ENCODE data around the gene RGL3.
"Not testable (repeated sequence)": the region's sequence is repeated elsewhere in the genome, so short reads cannot be mapped to it uniquely, and the experiment has no call there.

The RGL3 gene

DNA sequence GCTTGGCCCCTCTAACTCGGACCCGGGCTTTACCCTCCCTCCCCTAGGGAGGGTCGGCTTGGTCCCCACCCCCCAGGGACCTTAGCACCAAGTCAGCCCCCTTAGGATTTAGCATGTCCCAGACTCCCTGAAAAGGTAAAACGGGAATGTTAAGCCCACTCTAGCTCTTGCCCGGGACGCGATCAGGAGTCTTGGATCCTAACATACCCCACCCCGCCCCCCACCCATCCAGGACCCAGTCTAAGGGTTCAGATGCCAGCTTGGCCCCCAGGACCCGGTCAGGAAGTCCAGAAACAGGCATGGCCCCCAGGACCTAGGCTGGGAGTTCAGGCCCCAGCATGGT is 35.4 kb downstream of the RGL3 start:
- in situ Hi-C loops (cut with HindIII; ENCODE audit: low sequenced_read_pairs): no loop called here

DNA sequence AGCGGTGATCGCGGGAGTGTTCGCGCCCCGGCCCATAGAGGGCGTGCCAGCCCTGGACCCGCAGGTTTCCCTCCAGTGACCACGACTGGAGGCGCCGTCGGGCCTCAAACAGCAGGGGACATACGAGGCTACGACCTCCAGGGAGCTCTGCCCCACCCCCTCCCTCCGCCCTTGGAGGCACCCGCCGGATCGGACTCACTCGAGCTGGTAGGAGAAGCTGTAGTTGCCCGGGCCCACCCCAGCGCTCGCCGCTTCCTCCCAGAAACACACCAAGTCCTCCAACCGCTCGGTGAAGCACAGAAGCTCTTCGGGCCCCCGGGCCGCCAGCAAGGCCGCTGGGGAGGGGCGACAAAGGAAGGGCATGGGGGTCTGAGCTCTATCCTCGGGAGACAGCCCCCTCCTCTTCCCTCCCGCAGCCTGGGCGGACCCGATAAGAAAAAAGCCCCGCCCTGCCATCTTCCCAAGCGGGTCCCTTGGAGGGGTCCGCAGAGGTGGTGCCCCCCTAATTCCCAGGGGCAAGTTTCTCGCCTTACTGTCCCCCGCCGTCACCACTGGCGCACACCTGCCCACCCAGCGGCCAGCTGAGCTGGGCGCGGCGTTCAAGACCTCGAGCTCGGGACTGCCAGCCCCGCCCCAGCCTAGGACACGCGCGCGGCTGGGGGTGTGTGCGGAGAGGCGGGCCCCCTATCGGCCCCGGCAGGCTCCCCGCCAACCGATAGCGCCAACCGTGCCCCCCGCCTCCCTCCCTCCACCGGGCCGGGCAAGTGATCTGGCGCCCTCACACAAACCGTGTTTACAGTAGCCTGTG is 36.0 kb downstream of the RGL3 start:
- in situ Hi-C loops (cut with HindIII; ENCODE audit: low sequenced_read_pairs): no loop called here

DNA sequence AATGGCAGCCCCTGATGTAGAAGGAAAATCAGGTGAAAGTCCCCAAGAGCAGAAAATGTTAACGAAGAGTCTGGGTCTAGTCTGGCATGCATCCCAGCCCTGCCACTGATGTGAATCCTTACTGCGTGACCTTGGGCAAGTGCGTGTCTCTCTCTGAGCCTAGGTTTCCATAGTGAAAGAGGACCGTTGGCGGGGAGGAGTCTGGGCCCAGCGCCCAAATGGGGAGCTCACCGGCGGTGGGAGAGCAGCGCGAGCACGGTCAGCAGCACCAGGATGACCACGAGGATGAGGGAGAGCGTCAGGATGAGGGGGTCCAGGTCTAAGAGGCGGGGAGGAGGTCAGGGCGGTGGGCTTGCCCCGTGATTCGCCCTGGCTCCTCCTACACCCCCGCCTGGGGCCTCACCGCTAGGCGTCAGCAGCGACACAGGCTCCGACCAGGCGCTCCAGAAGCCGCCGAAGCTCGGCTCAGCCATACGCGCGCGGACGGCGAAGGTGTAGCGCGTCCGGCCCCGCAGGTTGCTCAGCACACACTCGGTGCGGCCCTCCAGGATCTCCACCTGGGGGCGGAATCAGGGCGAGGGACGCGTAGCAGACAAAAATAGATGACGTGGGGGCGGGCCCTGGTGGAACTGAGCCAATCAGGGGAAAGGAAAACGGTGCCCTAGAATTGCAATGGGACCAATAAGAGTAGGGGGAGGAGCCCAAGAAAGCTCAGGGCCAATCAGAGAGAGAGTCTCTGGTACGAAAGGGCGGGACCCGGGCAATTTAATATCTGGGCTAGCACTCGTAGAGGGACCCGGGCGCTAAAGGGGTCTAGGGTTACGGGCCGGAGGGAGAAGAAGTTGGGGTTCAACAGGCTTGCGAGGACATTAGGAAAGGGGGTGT is 38.2 kb downstream of the RGL3 start:
- in situ Hi-C loops (cut with HindIII; ENCODE audit: low sequenced_read_pairs): no loop called here

DNA sequence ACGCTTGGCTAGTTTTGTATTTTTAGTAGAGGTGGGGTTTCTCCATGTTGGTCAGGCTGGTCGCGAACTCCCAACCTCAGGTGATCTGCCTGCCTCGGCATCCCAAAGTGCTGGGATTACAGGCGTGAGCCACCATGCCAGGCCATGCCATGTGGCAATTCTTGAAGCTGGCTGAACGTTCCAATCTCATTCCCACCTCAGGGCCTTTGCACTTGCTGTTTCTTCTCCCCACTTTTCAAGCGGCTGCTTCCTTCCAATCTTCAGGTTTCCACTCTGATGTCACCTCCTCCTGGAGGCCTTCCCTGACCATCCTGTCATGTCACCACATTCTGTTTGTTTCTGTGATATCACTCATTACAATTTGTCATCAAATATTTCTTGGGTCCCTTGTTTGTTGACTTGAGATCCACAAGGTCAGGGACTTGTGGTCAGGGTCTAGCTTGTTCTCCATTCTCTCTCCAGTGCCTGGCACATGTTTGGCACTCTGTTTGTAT is 39.2 kb downstream of the RGL3 start:
- in situ Hi-C loops (cut with HindIII; ENCODE audit: low sequenced_read_pairs): no loop called here

DNA sequence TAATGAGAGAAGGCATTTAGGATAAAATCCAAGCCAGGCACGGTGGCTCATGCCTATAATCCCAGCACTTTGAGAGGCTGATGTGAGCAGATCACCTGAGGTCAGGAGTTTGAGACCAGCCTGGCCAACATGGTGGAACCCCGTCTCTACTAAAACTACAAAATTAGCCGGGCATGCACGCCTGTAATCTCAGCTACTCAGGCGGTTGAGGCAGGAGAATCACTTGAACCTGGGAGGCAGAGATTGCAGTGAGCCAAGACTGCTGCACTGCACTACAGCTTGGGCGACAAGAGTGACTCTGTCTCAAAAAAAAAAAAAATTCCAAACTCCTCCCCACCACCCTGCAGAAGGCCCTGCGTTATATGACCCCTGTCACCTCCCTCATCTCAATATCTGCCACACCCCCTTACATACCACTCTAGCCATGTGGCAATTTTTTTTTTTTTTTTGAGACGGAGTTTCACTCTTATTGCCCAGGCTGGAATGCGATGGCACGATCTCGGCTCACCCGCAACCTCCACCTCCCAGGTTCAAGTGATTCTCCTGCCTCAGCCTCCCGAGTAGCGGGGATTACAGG is 39.8 kb downstream of the RGL3 start:
- in situ Hi-C loops (cut with HindIII; ENCODE audit: low sequenced_read_pairs): not testable (repeated sequence)

DNA sequence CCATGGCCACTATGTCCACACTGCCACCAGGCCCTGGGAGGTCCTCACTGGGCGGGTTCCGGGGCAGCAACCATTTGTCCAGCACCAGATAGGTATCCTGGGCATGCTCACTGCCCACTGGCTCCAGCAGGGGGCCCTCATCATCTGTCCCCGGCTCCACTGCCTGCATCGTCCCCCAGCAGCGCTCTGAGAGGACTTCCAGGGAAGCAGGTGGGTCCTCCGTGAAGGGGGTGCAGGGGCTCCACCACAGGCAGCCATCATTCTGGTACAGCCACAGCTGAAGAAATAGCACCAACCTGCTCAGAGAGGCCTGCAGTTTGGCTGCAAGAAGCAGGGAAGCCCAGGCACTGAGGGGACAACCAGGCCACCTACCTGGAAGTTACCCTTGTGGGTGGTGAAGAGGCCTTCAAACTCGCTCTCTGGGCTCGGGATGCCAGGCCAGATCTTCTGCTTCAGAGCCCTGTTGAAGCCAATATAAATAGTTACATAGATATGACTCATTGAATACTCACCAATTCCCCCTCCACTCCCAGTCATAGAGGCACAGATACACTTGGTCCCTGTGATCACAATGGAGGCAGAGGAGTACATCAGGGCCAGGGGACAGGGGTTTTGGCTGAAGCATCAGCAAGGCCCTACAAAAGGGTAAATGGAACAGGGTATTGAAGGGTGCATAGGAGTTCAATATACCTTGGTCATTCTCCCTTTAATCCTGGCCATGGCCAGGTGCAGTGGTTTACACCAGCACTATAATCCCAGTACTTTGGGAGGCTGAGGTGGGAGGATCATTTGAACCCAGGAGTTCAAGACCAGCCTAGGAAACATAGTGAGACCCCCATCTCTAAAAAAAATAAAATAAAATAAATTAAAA is 40.6 kb downstream of the RGL3 start:
- in situ Hi-C loops (cut with HindIII; ENCODE audit: low sequenced_read_pairs): no loop called here

DNA sequence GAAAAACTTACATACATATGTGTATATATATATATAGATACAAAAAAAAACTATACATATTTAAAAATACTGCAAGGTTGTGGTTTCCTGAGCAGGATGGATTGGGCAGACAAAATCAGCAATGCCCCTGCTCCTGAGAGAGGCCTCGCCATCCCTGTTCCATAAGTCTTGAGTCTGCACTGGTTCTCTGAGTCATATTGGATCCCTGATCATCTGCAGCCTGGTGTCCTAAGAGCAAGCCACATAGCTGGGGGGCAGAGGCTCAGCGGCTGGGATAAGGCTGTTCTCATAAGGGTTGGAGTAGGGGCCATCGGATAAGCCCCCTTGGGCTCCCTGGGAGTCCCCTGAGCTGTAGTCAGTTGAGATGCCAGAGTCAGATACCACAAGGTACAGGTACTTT is 41.4 kb downstream of the RGL3 start:
- in situ Hi-C loops (cut with HindIII; ENCODE audit: low sequenced_read_pairs): no loop called here

DNA sequence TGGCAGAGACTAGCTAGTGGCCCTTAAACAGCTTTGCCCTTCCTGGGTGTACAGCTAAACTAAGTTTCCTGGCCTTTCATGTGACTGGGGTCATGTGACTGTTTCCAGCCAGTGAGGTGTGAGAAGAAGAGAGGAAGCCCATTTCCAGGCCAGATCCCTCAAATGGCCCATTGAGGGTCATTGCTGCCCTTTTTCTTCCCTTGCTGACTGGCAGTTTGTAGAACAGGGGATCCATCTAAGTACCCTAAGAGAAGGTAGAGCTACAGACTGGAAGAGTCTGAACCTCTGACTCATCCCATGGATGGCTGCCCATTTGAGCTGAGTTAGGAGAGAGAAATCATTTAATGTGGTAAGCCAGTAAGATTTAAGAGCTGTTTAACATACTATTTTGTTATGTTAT is 41.9 kb downstream of the RGL3 start:
- in situ Hi-C loops (cut with HindIII; ENCODE audit: low sequenced_read_pairs): no loop called here

DNA sequence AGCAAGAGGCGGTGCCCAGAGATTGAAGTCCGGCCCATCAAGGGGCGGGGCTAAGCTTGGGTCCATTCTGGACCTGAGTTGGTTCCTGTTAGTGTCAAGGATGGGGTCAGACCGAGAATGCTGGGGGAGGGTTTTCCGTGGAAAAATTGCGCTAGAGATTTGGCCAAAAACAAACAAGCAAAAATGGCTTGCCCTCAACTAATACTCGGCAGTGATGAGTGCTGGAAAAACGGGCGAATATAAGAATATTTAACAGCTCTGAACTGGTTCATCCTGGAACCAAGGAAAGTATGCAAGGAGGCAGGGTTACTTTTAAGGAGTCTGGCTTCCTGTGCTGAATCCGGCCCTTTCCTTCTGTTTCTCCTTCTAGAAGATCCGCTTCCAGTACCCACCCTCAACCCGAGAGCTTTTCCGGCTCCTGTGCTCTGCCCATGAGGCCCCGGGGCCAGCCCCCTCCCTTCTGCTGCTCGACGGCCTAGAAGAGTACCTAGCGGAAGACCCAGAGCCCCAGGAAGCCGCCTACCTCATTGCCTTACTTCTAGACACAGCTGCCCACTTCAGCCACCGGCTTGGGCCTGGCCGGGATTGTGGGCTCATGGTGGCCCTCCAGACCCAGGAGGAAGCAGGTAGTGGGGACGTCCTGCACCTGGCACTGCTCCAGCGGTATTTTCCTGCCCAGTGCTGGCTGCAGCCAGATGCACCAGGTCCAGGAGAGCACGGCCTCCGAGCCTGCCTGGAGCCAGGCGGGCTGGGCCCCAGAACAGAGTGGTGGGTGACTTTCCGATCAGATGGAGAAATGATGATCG is 43.8 kb downstream of the RGL3 start:
- in situ Hi-C loops (cut with HindIII; ENCODE audit: low sequenced_read_pairs): no loop called here

DNA sequence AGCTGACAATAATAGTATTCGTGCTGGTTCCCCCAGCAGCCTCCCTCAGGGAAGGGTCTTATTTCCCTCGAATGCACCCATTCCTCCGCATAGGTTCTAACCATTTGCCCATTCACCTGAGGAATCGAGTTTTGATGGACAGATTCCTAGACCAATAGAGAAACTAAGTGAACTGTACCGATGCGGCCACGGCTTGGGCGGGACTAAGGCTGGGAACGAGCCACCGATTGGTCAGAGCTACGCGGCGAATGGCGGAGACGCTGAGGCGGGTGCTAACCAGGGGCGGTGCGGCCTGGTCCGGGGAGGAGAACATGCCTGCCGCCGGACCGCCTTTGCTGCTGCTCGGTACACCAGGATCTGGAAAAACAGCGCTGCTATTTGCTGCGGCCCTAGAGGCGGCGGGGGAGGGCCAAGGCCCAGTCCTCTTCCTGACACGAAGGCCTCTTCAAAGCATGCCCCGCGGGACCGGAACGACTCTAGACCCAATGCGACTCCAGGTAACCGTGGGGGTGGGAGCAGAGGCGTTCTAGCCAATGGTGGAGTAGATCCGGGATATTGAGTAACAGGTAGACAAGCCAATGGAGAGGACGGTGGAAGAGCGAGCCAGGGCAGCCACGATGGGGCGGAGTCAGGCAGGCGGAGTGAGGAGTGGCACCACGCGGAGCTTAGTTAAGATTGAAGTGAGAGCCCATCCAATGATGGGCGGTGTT is 44.5 kb downstream of the RGL3 start, which contains the start of gene SWSAP1:
SWSAP1 (plus strand) TSS at position 234 of the 710 bp plus-strand sequence; CDS start at position 249, 15 bp downstream.
- in situ Hi-C loops (cut with HindIII; ENCODE audit: low sequenced_read_pairs): no loop called here

DNA sequence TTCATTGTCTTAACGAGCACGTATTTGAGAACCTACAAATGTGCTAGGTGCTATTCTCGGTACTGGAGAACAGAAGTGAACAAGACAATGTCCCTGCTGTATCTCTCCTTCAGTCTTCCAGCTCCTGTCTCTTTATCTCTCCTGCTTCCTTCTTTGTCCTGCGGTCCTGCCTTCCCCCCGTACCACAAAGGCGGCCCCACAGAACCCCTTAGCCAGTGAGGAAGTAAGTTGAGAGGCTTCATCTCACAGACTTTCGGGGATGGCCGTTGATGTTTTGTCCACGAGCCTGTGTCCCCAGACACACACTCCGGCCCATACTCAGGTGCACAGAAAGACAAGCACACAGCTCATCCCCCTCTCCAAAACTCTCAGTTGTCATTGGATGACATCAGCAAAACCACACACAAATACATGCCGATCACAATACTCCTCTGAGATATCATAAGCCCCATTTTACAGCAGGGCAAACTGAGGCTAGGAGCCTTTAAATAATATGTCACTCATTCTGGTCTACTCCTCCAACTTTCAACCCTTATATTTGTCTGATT is 45.2 kb downstream of the RGL3 start:
- in situ Hi-C loops (cut with HindIII; ENCODE audit: low sequenced_read_pairs): no loop called here

DNA sequence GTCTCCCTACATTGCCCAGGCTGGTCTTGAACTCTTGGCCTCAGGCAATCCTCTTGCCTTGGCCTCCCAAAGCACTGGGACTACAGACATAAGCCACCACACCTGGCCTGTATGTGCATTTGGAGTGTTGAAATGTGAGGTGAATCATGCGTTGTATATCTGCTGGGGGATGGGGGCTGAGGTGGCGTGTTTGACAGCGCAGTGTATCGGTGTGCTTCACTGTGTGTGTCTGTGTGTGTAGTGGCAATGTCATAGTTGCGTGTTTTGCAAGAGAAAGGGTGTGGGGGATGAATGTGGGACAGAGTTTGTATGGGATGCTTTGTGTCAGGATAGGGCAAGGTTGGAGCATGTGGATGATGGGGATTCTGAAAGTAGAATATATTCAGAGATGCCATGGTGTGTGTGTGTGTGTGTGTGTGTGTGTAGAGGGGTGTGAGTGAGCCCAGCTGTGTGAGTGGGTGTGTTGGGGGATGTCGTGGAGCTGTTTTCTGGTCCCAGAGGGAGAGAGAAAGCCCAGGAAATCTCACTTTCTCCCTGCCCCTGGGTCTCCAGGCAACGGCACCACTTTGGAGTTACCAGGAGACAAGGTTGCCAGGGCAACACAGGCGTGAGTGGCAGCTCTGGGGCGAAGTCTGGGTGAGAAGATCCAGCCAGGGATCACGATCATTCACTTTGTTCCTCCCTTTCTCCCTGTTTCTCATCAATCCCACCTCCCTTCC is 45.8 kb downstream of the RGL3 start:
- in situ Hi-C loops (cut with HindIII; ENCODE audit: low sequenced_read_pairs): no loop called here

DNA sequence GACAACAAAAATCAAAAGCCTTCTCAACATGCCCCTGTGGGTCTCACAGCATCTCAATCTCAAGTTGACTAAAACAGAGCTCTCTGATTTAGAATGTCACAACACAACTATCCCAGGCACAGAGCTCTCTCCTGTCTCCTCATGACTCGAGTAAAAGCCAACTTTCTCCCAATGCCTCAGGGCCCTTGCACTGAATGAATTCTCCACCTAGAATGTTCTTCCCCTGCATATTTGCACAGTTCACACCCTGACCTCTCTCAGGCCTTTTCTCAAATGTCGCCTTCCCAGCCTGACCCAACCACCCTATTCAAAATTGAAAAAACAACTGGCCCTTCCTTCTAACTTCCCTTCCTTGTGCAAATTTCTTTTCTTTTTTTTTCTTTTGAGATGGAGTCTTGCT is 48.4 kb downstream of the RGL3 start:
- in situ Hi-C loops (cut with HindIII; ENCODE audit: low sequenced_read_pairs): no loop called here

DNA sequence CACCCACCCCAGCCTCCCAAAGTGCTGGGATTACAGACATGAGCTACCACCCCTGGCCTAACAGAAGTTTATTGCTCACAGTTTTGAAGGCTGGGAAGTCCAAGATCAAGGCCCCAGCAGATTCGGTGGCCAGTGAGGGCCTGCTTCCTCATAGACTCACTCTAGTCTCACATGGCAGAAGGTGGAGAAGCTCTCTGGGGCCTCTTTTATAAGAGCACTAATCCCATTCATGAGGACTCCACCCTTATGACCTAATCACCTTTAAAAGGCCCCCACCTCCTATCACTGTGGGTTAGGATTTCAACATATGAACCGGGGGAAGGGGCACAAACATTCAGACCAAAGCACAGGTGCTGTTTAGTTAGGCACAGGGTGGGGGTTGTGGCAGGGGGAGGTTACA is 51.6 kb downstream of the RGL3 start:
- in situ Hi-C loops (cut with HindIII; ENCODE audit: low sequenced_read_pairs): no loop called here

DNA sequence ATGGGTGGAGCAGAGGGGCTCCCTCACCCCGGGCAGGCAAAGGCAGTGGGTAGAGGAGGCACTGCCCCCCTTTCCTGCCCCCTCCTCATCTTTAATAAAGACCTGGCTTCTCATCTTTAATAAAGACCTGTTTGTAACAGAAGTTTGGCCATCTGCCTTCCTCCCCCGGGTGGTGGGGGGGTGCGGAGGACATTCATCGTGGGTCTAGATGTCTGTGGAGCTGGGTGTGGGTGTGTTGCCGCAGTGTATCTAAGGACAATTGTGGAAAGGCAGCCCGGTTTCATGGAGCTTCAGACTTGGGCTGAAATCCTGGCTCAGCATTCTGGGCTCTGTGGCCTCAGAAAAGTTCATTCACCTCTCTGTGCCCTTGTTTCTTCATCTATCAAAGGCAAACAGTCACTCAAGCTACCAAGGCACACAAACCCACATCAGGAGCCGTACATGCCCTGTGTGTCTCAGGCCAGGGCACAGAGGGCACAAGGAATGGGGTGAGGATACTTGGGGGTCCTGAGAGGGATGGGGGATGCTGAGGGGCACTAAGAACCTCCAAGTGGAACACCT is 53.5 kb downstream of the RGL3 start:
- in situ Hi-C loops (cut with HindIII; ENCODE audit: low sequenced_read_pairs): no loop called here

DNA sequence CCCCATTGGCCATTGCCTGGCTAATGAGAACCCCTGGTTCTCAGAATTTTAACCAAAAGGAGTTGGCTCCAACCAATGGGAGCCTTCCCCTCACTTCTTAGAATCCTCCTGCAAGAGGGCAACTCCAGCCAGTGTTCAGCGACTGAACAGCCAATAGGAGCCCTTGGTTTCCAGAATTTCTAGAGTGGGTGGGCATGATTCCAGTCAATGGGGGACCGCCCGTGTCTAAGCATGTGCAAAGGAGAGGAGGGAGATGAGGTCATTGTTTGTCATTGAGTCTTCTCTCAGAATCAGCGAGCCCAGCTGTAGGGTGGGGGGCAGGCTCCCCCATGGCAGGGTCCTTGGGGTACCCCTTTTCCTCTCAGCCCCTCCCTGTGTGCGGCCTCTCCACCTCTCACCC is 54.2 kb downstream of the RGL3 start:
- in situ Hi-C loops (cut with HindIII; ENCODE audit: low sequenced_read_pairs): no loop called here

DNA sequence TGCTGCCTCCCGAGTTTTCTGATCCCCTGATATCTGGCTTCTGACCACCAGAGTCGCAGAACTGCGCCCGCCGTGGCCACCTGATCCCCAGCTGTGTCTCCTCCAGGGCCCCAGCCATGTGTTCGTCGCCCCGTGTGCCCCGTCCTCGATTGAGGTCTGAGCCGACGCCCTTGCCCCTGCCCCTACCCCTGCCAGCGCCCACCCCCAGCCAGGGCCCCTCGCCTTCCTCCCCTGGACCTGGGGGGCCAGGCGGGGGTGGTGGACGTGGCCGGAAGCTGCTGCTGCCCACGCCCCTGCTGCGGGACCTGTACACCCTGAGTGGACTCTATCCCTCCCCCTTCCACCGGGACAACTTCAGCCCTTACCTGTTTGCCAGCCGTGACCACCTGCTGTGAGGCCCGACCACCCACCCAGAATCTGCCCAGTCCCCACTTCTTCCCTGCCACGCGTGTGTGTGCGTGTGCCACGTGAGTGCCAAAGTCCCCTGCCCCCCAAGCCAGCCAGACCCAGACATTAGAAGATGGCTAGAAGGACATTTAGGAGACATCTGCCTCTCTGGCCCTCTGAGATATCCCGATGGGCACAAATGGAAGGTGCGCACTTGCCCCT is 54.7 kb downstream of the RGL3 start:
- in situ Hi-C loops (cut with HindIII; ENCODE audit: low sequenced_read_pairs): no loop called here

DNA sequence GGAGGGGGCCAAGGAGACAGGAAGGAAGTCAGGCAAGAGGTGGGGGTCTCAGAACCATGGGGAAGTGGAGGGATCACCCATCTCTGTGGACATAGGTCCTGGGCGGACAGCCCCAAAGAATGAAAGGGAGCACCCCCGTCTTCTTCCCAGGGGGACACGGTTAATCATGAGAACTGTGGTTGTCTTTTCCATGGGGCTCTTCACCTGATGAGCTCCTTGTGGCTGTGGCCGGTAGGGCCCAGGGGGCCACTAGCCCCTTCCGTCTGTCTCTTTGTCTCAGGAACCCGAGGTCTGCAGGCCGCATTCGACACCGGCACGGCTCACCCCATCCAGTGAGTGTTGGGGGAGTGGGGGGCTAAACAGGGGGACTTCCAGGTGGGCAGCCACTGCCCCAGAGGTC is 55.2 kb downstream of the RGL3 start:
- in situ Hi-C loops (cut with HindIII; ENCODE audit: low sequenced_read_pairs): no loop called here
